Stomach (tissue), 4 donors: ENCODE data around the gene C15orf61.

Experiments
- CTCF ChIP-seq, 7 experiments: fragments of 450-650 bp in 4 of 7; fragments of 200-600 bp in 3 of 7; sonication (generic) in 3 of 7; IDR thresholded peaks; one replicate each; pipeline ENCODE4 v1.5.1; 2016 to 2019; ENCODE audit warnings: antibody characterized with exemption in 7 of 7, control low read depth in 2 of 7, mild to moderate bottlenecking in 1 of 7
- EP300 ChIP-seq: sonication (generic); formaldehyde crosslinking; IDR thresholded peaks from one replicate; pipeline ENCODE4 v1.6.1; 2017; ENCODE audit warnings: antibody characterized with exemption
- POLR2A ChIP-seq, 4 donors: fragments of 450-650 bp; IDR thresholded peaks; one replicate each; pipeline ENCODE4 v1.6.1; 2016; ENCODE audit warnings: antibody characterized with exemption in 4 of 4, control low read depth in 2 of 4, mild to moderate bottlenecking in 1 of 4, moderate library complexity in 1 of 4
- POLR2AphosphoS5 ChIP-seq, 3 donors: sonication (generic); formaldehyde crosslinking; IDR thresholded peaks; one replicate each; pipeline ENCODE4 v1.6.1; 2016; ENCODE audit warnings: antibody characterized with exemption in 3 of 3

GRCh38 chr15:67549736-67550135 lies 28.8 kb downstream of the C15orf61 start:
- TF ChIP-seq CTCF (IDR thresholded peaks at IDR 0.05) (no peak), EP300 (no peak), POLR2AphosphoS5 (IDR thresholded peaks at IDR 0.05) (no peak), POLR2A (IDR thresholded peaks at IDR 0.05) (no peak)
